A673 (cell line): Measurements from ENCODE around the gene SLC43A3. TPM values are rescaled to one million over a fixed set of nuclear protein-coding genes. Genes with fewer than 3 reads are reported as not detected.

ENCODE experiments used
- BruUV-seq: library from RNA; stranded (reverse); fragments of 400-500 nt; replicated peaks from 2 replicates; lab custom pipeline; 2021; lab: Mats Ljungman, UMichigan
- CTCF ChIA-PET: fragments of 300-600 bp; sonication (Branson Sonifier 250); formaldehyde crosslinking; loops from one replicate; lab custom pipeline; 2022; ENCODE audit warnings: antibody characterized with exemption; lab: Charles Lee
- POLR2A ChIA-PET: fragments of 300-600 bp; sonication (Branson Sonifier 250); formaldehyde crosslinking; loops from one replicate; lab custom pipeline; 2022; ENCODE audit warnings: antibody characterized with exemption; ENCODE audit not compliant: low non-redundant PET; lab: Charles Lee
- DNase-seq: peaks from one replicate; pipeline ENCODE4 v3.0.0-alpha.2; 2015; ENCODE audit warnings: low spot score
- H3K27ac ChIP-seq: fragments of 200-600 bp; sonication (generic); 2 replicates; pipeline ENCODE4 v1.5.1; 2016; ENCODE audit warnings: mixed run types, low read depth, mild to moderate bottlenecking, mixed read lengths, antibody characterized with exemption, low read length; ENCODE audit not compliant: poor library complexity, severe bottlenecking
- H3K27me3 ChIP-seq: fragments of 200-600 bp; sonication (generic); replicated peaks from 2 replicates; pipeline ENCODE4 v1.6.1; 2017; ENCODE audit warnings: mixed run types, low read depth, mild to moderate bottlenecking, mixed read lengths, antibody characterized with exemption, low read length; ENCODE audit not compliant: insufficient read depth, poor library complexity
- H3K36me3 ChIP-seq: fragments of 200-600 bp; sonication (generic); 2 replicates; pipeline ENCODE4 v1.6.1; 2016; ENCODE audit warnings: mixed run types, mild to moderate bottlenecking, mixed read lengths, antibody characterized with exemption, low read length; ENCODE audit not compliant: insufficient read depth, poor library complexity, severe bottlenecking
- H3K4me1 ChIP-seq: fragments of 200-600 bp; sonication (generic); 2 replicates; pipeline ENCODE4 v1.6.1; 2017; ENCODE audit warnings: mixed run types, mild to moderate bottlenecking, mixed read lengths, antibody characterized with exemption, low read length; ENCODE audit not compliant: insufficient read depth, poor library complexity, severe bottlenecking
- H3K4me3 ChIP-seq: fragments of 200-600 bp; sonication (generic); 2 replicates; pipeline ENCODE4 v1.5.1; 2016; ENCODE audit warnings: low read depth, mixed run types, mild to moderate bottlenecking, mixed read lengths, low read length; ENCODE audit not compliant: poor library complexity, severe bottlenecking
- H3K9me3 ChIP-seq: fragments of 200-600 bp; sonication (generic); 2 replicates; pipeline ENCODE4 v1.6.1; 2016; ENCODE audit warnings: mixed run types, low read depth, mild to moderate bottlenecking, mixed read lengths, antibody characterized with exemption, low read length; ENCODE audit not compliant: poor library complexity, severe bottlenecking
- EZH2 ChIP-seq: fragments of 200-600 bp; sonication (generic); IDR thresholded peaks from 2 replicates; pipeline ENCODE4 v1.6.1; 2017; ENCODE audit warnings: borderline replicate concordance, low read depth, mild to moderate bottlenecking, mixed read lengths, antibody characterized with exemption, low read length; ENCODE audit not compliant: poor library complexity, severe bottlenecking
- intact Hi-C: fragments of 100-400 bp; cut with micrococcal nuclease; formaldehyde crosslinking; loops from one replicate; pipeline ENCODE4 v1.10.0; 2022; ENCODE audit not compliant: unreplicated experiment
- total RNA-seq: library from RNA; stranded (reverse); gene quantifications from 2 replicates; pipeline ENCODE4 v1.2.3, GENCODE V29; 2021
- TF ChIP-seq, protein P1 (sequence below): fragments of 300-800, 200-600 bp; sonication (generic); conservative IDR thresholded peaks from 2 replicates; pipeline ENCODE4 v1.5.1; 2017; ENCODE audit warnings: low read depth, mild to moderate bottlenecking, antibody characterized with exemption, low read length, moderate library complexity, mixed read lengths

The SLC43A3 gene
- total RNA-seq, 1 experiment from 2014 or later: 142 TPM

DNA sequence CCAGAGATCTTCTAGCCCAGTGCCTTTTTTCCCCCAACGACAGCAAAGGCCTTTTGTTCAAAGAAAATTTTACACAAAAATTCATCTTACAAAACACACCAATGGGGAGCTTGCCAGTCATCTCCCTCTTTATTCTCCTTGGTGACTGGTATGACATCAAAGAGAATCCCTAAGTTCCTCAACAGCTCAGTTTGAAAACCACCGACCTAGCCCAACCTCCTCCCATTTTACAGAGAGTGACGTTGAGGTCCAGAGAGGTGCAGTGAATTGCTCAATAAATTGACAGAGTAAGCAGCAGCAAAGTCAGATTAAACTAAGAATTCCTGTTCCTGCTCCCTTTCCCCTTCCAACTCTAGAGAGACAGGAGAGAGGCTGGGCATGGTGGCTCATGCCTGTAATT lies 7.8 kb downstream of the SLC43A3 start:
- ChIA-PET POLR2A (no interaction called here), CTCF (no interaction called here)
- intact Hi-C loops: no loop called here
- no peak for TF ChIP-seq EZH2
- TF ChIP-seq, protein P1, sequence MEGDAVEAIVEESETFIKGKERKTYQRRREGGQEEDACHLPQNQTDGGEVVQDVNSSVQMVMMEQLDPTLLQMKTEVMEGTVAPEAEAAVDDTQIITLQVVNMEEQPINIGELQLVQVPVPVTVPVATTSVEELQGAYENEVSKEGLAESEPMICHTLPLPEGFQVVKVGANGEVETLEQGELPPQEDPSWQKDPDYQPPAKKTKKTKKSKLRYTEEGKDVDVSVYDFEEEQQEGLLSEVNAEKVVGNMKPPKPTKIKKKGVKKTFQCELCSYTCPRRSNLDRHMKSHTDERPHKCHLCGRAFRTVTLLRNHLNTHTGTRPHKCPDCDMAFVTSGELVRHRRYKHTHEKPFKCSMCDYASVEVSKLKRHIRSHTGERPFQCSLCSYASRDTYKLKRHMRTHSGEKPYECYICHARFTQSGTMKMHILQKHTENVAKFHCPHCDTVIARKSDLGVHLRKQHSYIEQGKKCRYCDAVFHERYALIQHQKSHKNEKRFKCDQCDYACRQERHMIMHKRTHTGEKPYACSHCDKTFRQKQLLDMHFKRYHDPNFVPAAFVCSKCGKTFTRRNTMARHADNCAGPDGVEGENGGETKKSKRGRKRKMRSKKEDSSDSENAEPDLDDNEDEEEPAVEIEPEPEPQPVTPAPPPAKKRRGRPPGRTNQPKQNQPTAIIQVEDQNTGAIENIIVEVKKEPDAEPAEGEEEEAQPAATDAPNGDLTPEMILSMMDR: no peak
- DNase-seq: no peak
- peaks cover 26% of the 10 kb centered on the region for H3K36me3 ChIP-seq
- no peak overlapping the region for H3K27ac ChIP-seq
- H3K4me3 ChIP-seq: no peak overlapping the region
- no peaks in the 10 kb centered on the region for H3K27me3 ChIP-seq
- H3K4me1 ChIP-seq: peaks cover 5% of the 10 kb centered on the region
- no TSS peak for BruUV-seq
- no peaks in the 10 kb centered on the region for H3K9me3 ChIP-seq

DNA sequence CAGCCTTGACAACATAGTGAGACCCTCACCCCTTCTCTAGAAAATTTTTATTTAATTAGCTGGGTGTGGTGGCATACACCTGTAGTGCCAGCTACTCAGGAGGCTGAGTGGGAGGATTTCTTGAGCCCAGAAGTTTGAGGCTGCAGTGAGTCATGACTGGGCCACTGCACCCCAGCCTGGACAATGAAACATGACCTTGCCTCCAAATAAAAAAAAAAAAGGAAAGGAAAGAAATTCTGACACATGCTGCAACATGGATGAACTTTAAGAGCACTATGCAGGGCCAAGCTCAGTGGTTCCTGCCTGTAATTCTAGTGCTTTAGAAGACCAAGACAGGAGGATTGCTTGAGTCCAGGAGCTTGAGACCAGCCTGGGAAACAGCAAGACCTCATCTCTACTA lies 8.8 kb downstream of the SLC43A3 start:
- Histone ChIP-seq H3K4me1 (no peaks in the 10 kb centered on the region), H3K27ac (no peak overlapping the region), H3K9me3 (no peaks in the 10 kb centered on the region), H3K27me3 (no peaks in the 10 kb centered on the region), H3K4me3 (no peak overlapping the region), H3K36me3 (peaks cover 26% of the 10 kb centered on the region)
- no peak for DNase-seq
- POLR2A ChIA-PET: no interaction called here
- no TSS peak for BruUV-seq
- intact Hi-C loops: no loop called here
- CTCF ChIA-PET: interaction anchor here (0.6 kb wide), 1 partner anchor 14 kb away, joined by 4 read pairs; no protein-coding TSS in a partner anchor
- TF ChIP-seq, protein P1: no peak
- no peak for TF ChIP-seq EZH2

DNA sequence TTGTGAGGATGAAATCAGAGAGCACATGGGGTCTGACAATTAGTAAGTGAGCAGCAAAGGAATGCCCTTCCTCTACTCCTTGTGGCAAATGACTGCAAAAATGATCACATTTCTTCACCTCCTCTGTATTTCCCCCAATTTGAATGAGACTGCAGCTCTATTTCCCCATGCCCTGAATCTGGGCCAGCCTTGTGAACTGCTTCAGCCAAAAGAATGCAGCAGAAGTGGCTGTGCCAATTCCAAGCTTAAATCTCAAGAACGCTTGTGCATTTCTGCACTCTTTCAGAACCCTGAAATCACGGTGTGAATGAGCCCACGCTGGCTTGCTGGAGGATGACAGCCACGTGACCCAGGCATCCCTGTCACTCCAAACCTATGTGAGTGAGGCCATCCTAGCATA lies 9.9 kb downstream of the SLC43A3 start:
- intact Hi-C loops: no loop called here
- ChIA-PET POLR2A (no interaction called here), CTCF (no interaction called here)
- Histone ChIP-seq H3K4me3 (no peak overlapping the region), H3K27ac (no peak overlapping the region), H3K4me1 (no peaks in the 10 kb centered on the region), H3K9me3 (no peaks in the 10 kb centered on the region), H3K27me3 (no peaks in the 10 kb centered on the region), H3K36me3 (peaks cover 33% of the 10 kb centered on the region)
- TF ChIP-seq EZH2: no peak
- TF ChIP-seq, protein P1: no peak
- BruUV-seq: no TSS peak
- DNase-seq: no peak
